GM19468 (cell line): ENCODE data around the gene SLCO1B3.
"Not testable (repeated sequence)": the region's sequence is repeated elsewhere in the genome, so short reads cannot be mapped to it uniquely, and the experiment has no call there.

Experiments
- ATAC-seq: cut with Tn5 transposase; IDR thresholded peaks from one replicate; pipeline ENCODE4 v1.9.1; 2021; ENCODE audit warnings: mild to moderate bottlenecking, moderate library complexity, moderate number of reproducible peaks; ENCODE audit not compliant: unreplicated experiment; ENCODE audit errors: extremely low read depth

SLCO1B3 gene

GRCh38 chr12:20810487-20810886, at the start of gene SLCO1B3:
Gene SLCO1B3 (plus strand): TSS chr12:20810705. CDS start chr12:20815739, 5,034 bp downstream.
- no peak for ATAC-seq

- no peak for ATAC-seq
Observed at GRCh38 chr12:20777420-20777819, 33.1 kb upstream of the SLCO1B3 start.

- no peak for ATAC-seq
Observed at GRCh38 chr12:20778969-20779368, 31.5 kb upstream of the SLCO1B3 start.

- ATAC-seq, result not testable (repeated sequence)
Observed at GRCh38 chr12:20779971-20780370, 30.5 kb upstream of the SLCO1B3 start.

GRCh38 chr12:20783796-20784357, 26.6 kb upstream of the SLCO1B3 start:
- not testable (repeated sequence) for ATAC-seq

- ATAC-seq, result no peak
Observed at GRCh38 chr12:20792971-20793370, 17.5 kb upstream of the SLCO1B3 start.

- ATAC-seq, result no peak
Observed at GRCh38 chr12:20798554-20798953, 12.0 kb upstream of the SLCO1B3 start.

- no peak for ATAC-seq
Observed at GRCh38 chr12:20800160-20800559, 10.3 kb upstream of the SLCO1B3 start.

- no peak for ATAC-seq
Observed at GRCh38 chr12:20801035-20801434, 9.5 kb upstream of the SLCO1B3 start.

- no peak for ATAC-seq
Observed at GRCh38 chr12:20805921-20806320, 4.6 kb upstream of the SLCO1B3 start.

- ATAC-seq, result no peak
Observed at GRCh38 chr12:20807192-20808080, 3.1 kb upstream of the SLCO1B3 start.

- no peak for ATAC-seq
Observed at GRCh38 chr12:20808521-20808920, 2.0 kb upstream of the SLCO1B3 start.

GRCh38 chr12:20815574-20815973, 5.1 kb downstream of the SLCO1B3 start:
- no peak for ATAC-seq

GRCh38 chr12:20822415-20822814, 11.9 kb downstream of the SLCO1B3 start:
- ATAC-seq, result no peak

- no peak for ATAC-seq
Observed at GRCh38 chr12:20822925-20823324, 12.4 kb downstream of the SLCO1B3 start.

GRCh38 chr12:20829919-20830318, 19.4 kb downstream of the SLCO1B3 start:
- no peak for ATAC-seq

GRCh38 chr12:20830456-20830855, 20.0 kb downstream of the SLCO1B3 start:
- no peak for ATAC-seq

GRCh38 chr12:20832911-20833310, 22.4 kb downstream of the SLCO1B3 start:
- ATAC-seq, result no peak

GRCh38 chr12:20852649-20853048, 42.1 kb downstream of the SLCO1B3 start:
- ATAC-seq, result no peak

GRCh38 chr12:20863056-20863455, 52.6 kb downstream of the SLCO1B3 start:
- ATAC-seq, result no peak

GRCh38 chr12:20865873-20866272, 55.4 kb downstream of the SLCO1B3 start:
- no peak for ATAC-seq

- no peak for ATAC-seq
Observed at GRCh38 chr12:20868277-20868676, 57.8 kb downstream of the SLCO1B3 start.
